K562 (cell line): ENCODE measurements around the gene EPN2. TPM values are rescaled to one million over a fixed set of nuclear protein-coding genes. Genes with fewer than 3 reads are reported as not detected.

Experiments
- ATAC-seq: fragments of 200-7000 bp; cut with Tn5 transposase; 3 replicates; pipeline ENCODE4 v1.9.1; 2020; ENCODE audit warnings: moderate library complexity
- BruUV-seq: library from RNA; stranded (reverse); fragments of 400-500 nt; replicated peaks from 2 replicates; lab custom pipeline; 2021; lab: Mats Ljungman, UMichigan
- CTCF ChIA-PET: fragments of 300-600 bp; formaldehyde crosslinking; extraction: SDS; loops from one replicate; lab custom pipeline; 2021; ENCODE audit warnings: low intra/inter-chr PET ratio; lab: Yijun Ruan, JAX
- POLR2A ChIA-PET: fragments of 300-600, 350-650 bp; sonication (Branson Sonifier 250); formaldehyde crosslinking; extraction: SDS; loops from one replicate; lab custom pipeline; 2021; ENCODE audit warnings: antibody characterized with exemption, inconsistent platforms; lab: Yijun Ruan, JAX
- DNase-seq, 4 experiments: peaks; one replicate each; pipeline versions ENCODE4 v3.0.0 to v3.0.0-alpha.2; 2011 to 2018; ENCODE audit warnings: low spot score in 3 of 4, mixed read lengths in 3 of 4; ENCODE audit errors: extremely low read depth in 1 of 4
- FAIRE-seq: peaks from 2 replicates; lab custom pipeline; 2011; peaks lifted over from hg19 to GRCh38; lab: Jason Lieb, UNC
- H2AFZ ChIP-seq: 2 replicates; pipeline ENCODE4 v1.6.0; 2011; ENCODE audit warnings: low read depth, low read length, control low read depth, inconsistent platforms
- H3K27ac ChIP-seq: fragments of 200-600 bp; 3 replicates; pipeline ENCODE4 v1.8.0; 2011; ENCODE audit warnings: low read depth, mild to moderate bottlenecking, control low read depth, inconsistent platforms, low read length, moderate library complexity, mixed read lengths; ENCODE audit errors: extremely low read depth
- H3K27me3 ChIP-seq, 2 experiments: fragments of 300-600 bp in 1 of 2; 2 replicates in 1 of 2; 3 replicates in 1 of 2; pipeline versions ENCODE4 v1.6.0 to v1.8.0; 2011; ENCODE audit warnings: inconsistent platforms in 2 of 2, low read length in 2 of 2, mild to moderate bottlenecking in 1 of 2, mixed read lengths in 1 of 2, moderate library complexity in 1 of 2; ENCODE audit not compliant: control insufficient read depth in 2 of 2, insufficient read depth in 2 of 2
- H3K36me3 ChIP-seq: fragments of 300-600 bp; 3 replicates; pipeline ENCODE4 v1.8.0; 2011; ENCODE audit warnings: mild to moderate bottlenecking, low read length, inconsistent platforms; ENCODE audit not compliant: control insufficient read depth, insufficient read depth
- H3K4me1 ChIP-seq, 2 experiments: fragments of 200-600 bp in 1 of 2; replicated peaks in 1 of 2; 2 replicates in 1 of 2; 3 replicates in 1 of 2; pipeline versions ENCODE4 v1.5.1 to v1.8.0; 2011; ENCODE audit warnings: inconsistent platforms in 2 of 2, low read length in 2 of 2, mild to moderate bottlenecking in 1 of 2, mixed read lengths in 1 of 2, moderate library complexity in 1 of 2; ENCODE audit not compliant: control insufficient read depth in 2 of 2, insufficient read depth in 2 of 2
- H3K4me2 ChIP-seq: 2 replicates; pipeline ENCODE4 v1.6.1; 2011; ENCODE audit warnings: low read length, control low read depth, inconsistent platforms, mixed read lengths; ENCODE audit not compliant: insufficient read depth
- H3K4me3 ChIP-seq: fragments of 200-600 bp; sonication (generic), shearing (Covaris generic); 2 replicates; pipeline ENCODE4 v1.5.1; 2016; ENCODE audit warnings: control low read depth, inconsistent platforms
- H3K79me2 ChIP-seq: fragments of 200-600 bp; 3 replicates; pipeline ENCODE4 v1.8.0; 2011; ENCODE audit warnings: low read length, inconsistent platforms; ENCODE audit not compliant: control insufficient read depth, insufficient read depth
- H3K9ac ChIP-seq, 2 experiments: 2 replicates each; pipeline versions ENCODE4 v1.6.0 to v1.6.1; 2011; ENCODE audit warnings: low read depth in 2 of 2, low read length in 2 of 2, control low read depth in 1 of 2, inconsistent platforms in 1 of 2, mild to moderate bottlenecking in 1 of 2, mixed read lengths in 1 of 2; ENCODE audit not compliant: insufficient read depth in 1 of 2
- H3K9me1 ChIP-seq: one replicate; pipeline ENCODE4 v1.6.0; 2011; ENCODE audit warnings: inconsistent platforms, mild to moderate bottlenecking, low read length, moderate library complexity; ENCODE audit not compliant: control insufficient read depth, insufficient read depth
- H3K9me3 ChIP-seq: replicated peaks from 2 replicates; pipeline ENCODE4 v1.5.1; 2011; ENCODE audit warnings: low read depth, low read length, inconsistent platforms; ENCODE audit not compliant: control insufficient read depth, insufficient read depth
- H4K20me1 ChIP-seq: replicated peaks from 2 replicates; pipeline ENCODE4 v1.6.1; 2011; ENCODE audit warnings: low read length, inconsistent platforms, mixed read lengths; ENCODE audit not compliant: control insufficient read depth, insufficient read depth
- DPF2 ChIP-seq: fragments of 450-650 bp; IDR thresholded peaks from 2 replicates; pipeline ENCODE4 v1.6.1; 2016
- HDAC1 ChIP-seq, 2 experiments: fragments of 450-650 bp; IDR thresholded peaks; 2 replicates each; pipeline ENCODE4 v1.6.1; 2016 to 2017; ENCODE audit warnings: inconsistent platforms in 1 of 2, mild to moderate bottlenecking in 1 of 2, moderate library complexity in 1 of 2
- NFATC3 ChIP-seq: fragments of 450-650 bp; IDR thresholded peaks from 2 replicates; pipeline ENCODE4 v1.6.1; 2017; ENCODE audit warnings: mild to moderate bottlenecking
- NFE2 ChIP-seq: IDR thresholded peaks from 2 replicates; pipeline ENCODE4 v1.6.1; 2014; ENCODE audit warnings: antibody characterized with exemption, low read depth
- WGBS: fragments of 100-300 bp; shearing (Covaris generic); methylation state at CpG from one replicate; pipeline ENCODE4 v1.1.6; 2016; ENCODE audit warnings: low coverage, mixed read lengths; ENCODE audit not compliant: insufficient coverage; ENCODE audit errors: missing lambda C conversion rate; 5-methylcytosine and 5-hydroxymethylcytosine counted together
- in situ Hi-C: fragments of 300-500 bp; cut with MboI; formaldehyde crosslinking; loops from 4 replicates; pipeline ENCODE4 v1.15.0; 2018; ENCODE audit warnings: inconsistent platforms, mixed read lengths
- intact Hi-C: fragments of 100-400 bp; cut with micrococcal nuclease; formaldehyde crosslinking; loops from 2 replicates; pipeline ENCODE4 v1.14.2; 2022
- polyA plus RNA-seq, 8 experiments: library from polyadenylated mRNA; depleted of rRNA in 4 of 8; stranded (reverse) in 5 of 8; unstranded in 3 of 8; fragments of >200 nt; fragmentation: Nextera tagmentation in 2 of 8; fragmentation: Illumina TruSeq in 1 of 8; extraction: Ambion mirVana in 2 of 8; extraction: Trizol in 1 of 8; gene quantifications; 2 replicates each; pipeline versions ENCODE4 v1.2.1 to v1.2.3, GENCODE V29; 2011 to 2014; ENCODE audit warnings: inconsistent platforms in 1 of 8, missing spikeins in 1 of 8
- total RNA-seq, 7 experiments: library from RNA; depleted of rRNA in 6 of 7; stranded (reverse); fragments of >200 nt in 6 of 7; fragmentation: Illumina TruSeq in 2 of 7; extraction: Trizol in 2 of 7; gene quantifications; 2 replicates each; pipeline versions ENCODE4 v1.2.1 to v1.2.3, GENCODE V29; 2011 to 2021; ENCODE audit warnings: low replicate concordance in 1 of 7
- TF ChIP-seq, protein P1 (sequence below), 2 experiments: fragments of 450-650 bp; IDR thresholded peaks; 2 replicates each; pipeline ENCODE4 v1.6.1; 2016; ENCODE audit warnings: mild to moderate bottlenecking in 2 of 2, borderline replicate concordance in 1 of 2, low read depth in 1 of 2, moderate library complexity in 1 of 2
- TF ChIP-seq, protein P2 (sequence below): sonication (generic); formaldehyde crosslinking; IDR thresholded peaks from 2 replicates; pipeline ENCODE4 v1.8.1; 2023; ENCODE audit warnings: mild to moderate bottlenecking, missing genetic modification reagents

Gene EPN2
- total and polyA plus RNA-seq, 9 of the 15 experiments (the other 6 are each of a cell fraction or from before 2014, with no cell fraction given): 1.0 to 12.9 (median 8.9) TPM

DNA sequence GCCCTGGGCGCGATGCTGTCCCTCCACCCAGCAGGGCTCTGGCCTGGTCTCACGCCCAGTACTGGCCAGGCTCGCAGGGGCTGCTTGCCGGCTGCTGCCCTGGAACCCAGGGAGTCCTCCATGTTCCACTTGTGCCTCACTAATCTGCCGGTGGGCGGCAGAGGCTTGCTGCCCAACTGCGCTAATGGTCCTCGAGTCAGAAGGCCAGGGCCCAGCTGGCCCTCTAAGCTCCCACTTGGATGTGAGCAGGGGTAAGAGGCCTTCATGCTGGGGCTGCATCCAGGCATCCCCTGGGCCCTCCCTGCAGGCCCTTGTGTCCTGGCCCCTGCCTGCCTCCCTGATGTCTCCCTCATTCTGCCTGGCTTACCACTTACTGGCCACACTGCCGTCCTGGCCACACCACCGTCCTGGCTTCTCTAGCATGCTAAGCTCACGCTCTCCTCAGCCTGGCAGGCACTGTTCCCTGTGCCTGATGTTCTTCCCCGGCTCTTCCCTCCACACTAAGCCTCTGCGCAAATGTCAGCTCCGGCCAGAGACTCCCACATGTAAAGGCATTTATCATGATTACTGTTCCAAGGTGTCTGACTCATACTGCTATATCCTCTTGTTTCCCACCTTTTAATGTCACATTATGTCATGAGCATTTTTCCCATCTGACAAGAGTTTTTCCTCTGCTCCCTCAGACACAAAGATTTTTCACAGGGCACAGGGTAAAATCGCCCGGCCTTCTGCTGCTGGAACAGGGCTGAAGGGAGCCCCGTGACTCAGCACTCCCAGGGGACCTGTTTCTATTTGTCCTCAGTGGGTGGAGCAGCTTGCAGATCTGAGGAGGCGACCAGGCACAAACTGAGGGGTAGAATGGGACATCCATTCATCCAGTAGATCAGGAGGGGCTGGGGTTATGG lies 109.4 kb downstream of the EPN2 start:
- in situ Hi-C loops: no loop called here
- no TSS peak for BruUV-seq
- peak overlapping the region; percentile 29 for H3K4me2 ChIP-seq
- intact Hi-C loops: no loop called here
- H2AFZ ChIP-seq: peak overlapping the region; percentile 32
- CTCF ChIA-PET: no interaction called here
- H3K4me3 ChIP-seq: no peak overlapping the region
- peaks cover 22 to 47% of the 10 kb centered on the region in 2 experiments for H3K4me1 ChIP-seq
- 42% methylated on average over 19 of the region's 19 CpGs for WGBS
- FAIRE-seq (peak; percentile 93), ATAC-seq (peak; percentile 89), DNase-seq (peak; percentile 65 to 74 (median 72))
- H3K27me3 ChIP-seq: no peaks in the 10 kb centered on the region
- H3K9me3 ChIP-seq: no peaks in the 10 kb centered on the region
- POLR2A ChIA-PET: interaction anchor here (0.6 to 1.2 kb wide), 3 partner anchors 16 to 32 kb away, joined by 3 read pairs; no protein-coding TSS in a partner anchor
- H4K20me1 ChIP-seq: no peaks in the 10 kb centered on the region; the same call in 1 of the 2 replicates
- peak overlapping the region; percentile 38 to 84; a peak in 3 of 4 replicates for H3K9ac ChIP-seq
- no peaks in the 10 kb centered on the region for H3K36me3 ChIP-seq
- no peaks in the 10 kb centered on the region for H3K9me1 ChIP-seq
- H3K79me2 ChIP-seq: no peaks in the 10 kb centered on the region
- H3K27ac ChIP-seq: peak overlapping the region; percentile 79; the same call in 2 of the 3 replicates
- peak; percentile 86 for TF ChIP-seq NFE2
- TF ChIP-seq DPF2: peak; percentile 88
- peak in 1 of 2 experiments; percentile 20; a peak in 1 of 4 replicates for TF ChIP-seq HDAC1 (IDR thresholded peaks at IDR 0.05)
- TF ChIP-seq, protein P1, sequence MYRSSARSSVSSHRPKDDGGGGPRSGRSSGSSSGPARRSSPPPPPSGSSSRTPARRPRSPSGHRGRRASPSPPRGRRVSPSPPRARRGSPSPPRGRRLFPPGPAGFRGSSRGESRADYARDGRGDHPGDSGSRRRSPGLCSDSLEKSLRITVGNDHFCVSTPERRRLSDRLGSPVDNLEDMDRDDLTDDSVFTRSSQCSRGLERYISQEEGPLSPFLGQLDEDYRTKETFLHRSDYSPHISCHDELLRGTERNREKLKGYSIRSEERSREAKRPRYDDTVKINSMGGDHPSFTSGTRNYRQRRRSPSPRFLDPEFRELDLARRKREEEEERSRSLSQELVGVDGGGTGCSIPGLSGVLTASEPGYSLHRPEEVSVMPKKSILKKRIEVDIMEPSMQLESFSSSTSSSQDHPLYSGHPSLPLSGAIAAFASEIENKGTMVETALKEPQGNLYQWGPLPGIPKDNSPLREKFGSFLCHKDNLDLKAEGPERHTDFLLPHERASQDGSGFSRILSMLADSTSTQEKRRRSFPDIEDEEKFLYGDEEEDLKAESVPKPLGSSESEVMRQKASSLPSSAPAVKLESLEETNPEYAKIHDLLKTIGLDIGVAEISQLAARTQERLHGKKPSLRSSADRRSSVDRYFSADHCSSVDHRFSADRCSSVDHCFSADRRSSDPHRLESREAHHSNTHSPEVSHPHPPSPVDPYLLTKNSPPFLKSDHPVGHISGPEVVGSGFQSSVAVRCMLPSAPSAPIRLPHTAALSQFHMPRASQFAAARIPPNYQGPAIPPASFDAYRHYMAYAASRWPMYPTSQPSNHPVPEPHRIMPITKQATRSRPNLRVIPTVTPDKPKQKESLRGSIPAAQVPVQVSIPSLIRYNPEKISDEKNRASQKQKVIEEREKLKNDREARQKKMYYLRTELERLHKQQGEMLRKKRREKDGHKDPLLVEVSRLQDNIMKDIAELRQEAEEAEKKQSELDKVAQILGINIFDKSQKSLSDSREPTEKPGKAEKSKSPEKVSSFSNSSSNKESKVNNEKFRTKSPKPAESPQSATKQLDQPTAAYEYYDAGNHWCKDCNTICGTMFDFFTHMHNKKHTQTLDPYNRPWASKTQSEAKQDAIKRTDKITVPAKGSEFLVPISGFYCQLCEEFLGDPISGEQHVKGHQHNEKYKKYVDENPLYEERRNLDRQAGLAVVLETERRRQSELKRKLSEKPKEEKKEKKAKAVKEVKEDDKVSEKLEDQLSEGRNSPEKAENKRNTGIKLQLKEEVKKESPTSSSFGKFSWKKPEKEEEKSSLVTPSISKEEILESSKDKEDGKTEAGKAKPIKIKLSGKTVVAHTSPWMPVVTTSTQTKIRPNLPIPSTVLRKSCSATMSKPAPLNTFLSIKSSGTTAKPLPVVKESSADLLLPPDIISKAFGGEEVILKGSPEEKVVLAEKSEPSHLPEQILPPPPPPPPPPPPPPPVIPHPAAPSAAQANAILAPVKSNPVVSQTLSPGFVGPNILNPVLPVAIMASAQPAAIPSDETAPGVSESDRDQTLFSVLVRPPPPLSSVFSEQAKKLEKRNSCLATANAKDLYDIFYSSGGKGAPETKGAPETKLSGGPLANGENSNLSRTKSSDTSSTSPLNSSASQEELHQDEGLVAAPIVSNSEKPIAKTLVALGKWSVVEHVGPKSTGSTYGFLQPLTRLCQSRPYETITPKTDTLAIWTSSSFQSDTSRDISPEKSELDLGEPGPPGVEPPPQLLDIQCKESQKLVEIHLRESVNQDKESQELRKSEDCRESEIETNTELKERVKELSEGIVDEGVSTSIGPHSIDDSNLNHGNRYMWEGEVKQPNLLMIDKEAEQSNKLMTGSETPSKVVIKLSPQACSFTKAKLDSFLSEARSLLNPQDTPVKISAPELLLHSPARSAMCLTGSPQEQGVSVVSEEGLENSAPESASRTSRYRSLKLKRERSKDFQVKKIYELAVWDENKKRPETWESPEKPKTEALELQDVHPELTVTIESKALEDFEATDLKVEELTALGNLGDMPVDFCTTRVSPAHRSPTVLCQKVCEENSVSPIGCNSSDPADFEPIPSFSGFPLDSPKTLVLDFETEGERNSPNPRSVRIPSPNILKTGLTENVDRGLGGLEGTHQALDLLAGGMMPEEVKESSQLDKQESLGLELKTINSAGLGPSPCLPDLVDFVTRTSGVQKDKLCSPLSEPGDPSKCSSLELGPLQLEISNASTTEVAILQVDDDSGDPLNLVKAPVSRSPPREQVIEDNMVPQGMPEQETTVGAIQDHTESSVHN (IDR thresholded peaks at IDR 0.05; ENCODE audit: borderline replicate concordance in 1 of 2, low read depth in 1 of 2): no peak
- TF ChIP-seq, protein P2, sequence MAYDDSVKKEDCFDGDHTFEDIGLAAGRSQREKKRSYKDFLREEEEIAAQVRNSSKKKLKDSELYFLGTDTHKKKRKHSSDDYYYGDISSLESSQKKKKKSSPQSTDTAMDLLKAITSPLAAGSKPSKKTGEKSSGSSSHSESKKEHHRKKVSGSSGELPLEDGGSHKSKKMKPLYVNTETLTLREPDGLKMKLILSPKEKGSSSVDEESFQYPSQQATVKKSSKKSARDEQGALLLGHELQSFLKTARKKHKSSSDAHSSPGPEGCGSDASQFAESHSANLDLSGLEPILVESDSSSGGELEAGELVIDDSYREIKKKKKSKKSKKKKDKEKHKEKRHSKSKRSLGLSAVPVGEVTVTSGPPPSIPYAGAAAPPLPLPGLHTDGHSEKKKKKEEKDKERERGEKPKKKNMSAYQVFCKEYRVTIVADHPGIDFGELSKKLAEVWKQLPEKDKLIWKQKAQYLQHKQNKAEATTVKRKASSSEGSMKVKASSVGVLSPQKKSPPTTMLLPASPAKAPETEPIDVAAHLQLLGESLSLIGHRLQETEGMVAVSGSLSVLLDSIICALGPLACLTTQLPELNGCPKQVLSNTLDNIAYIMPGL (CRISPR knock-in tag): no peak
- TF ChIP-seq NFATC3: no peak
